ENCODE results near the gene OR1J2.

Gene OR1J2

GRCh38 chr9:122468735-122469134, 41.9 kb upstream of the OR1J2 start:
- Histone ChIP-seq H2BK15ac (ENCODE audit: low read depth, poor library complexity, severe bottlenecking) (no peak overlapping the region), H2BK12ac (ENCODE audit: low read length in 2 of 2) (no peak overlapping the region), H2AFZ (ENCODE audit: low read depth, low read length) (no peak overlapping the region), H3K23ac (ENCODE audit: low read length in 2 of 2) (no peak overlapping the region), H3K4ac (ENCODE audit: low read depth in 1 of 2, low read length in 2 of 2) (no peak overlapping the region), H3K27me3 (ENCODE audit: control insufficient read depth in 1 of 2, insufficient read depth in 1 of 2, low read length in 2 of 2) (peaks cover 0 to 39% of the 10 kb centered on the region in 2 experiments), H4K8ac (ENCODE audit: low read length) (no peak overlapping the region), H3K4me3 (ENCODE audit: insufficient read depth in 1 of 2, low read depth in 1 of 2, low read length in 2 of 2) (peak overlapping the region in 1 of 2 experiments; percentile 72), H3K4me2 (ENCODE audit: low read length, poor library complexity, severe bottlenecking) (no peak overlapping the region), H2BK5ac (ENCODE audit: low read depth, low read length, poor library complexity, severe bottlenecking) (no peak overlapping the region), H3K27ac (ENCODE audit: low read length, poor library complexity, severe bottlenecking) (no peak overlapping the region), H3K18ac (ENCODE audit: low read depth in 1 of 2, low read length in 2 of 2) (no peak overlapping the region), H3K4me1 (ENCODE audit: control insufficient read depth, insufficient read depth, low read depth, low read length) (no peaks in the 10 kb centered on the region), H3K36me3 (ENCODE audit: control insufficient read depth in 1 of 2, insufficient read depth in 2 of 2, low read depth in 1 of 2, low read length in 2 of 2) (no peaks in the 10 kb centered on the region), H3K9me3 (ENCODE audit: control insufficient read depth, low read length) (no peaks in the 10 kb centered on the region), H3K79me1 (replicated peaks; ENCODE audit: low read length, poor library complexity, severe bottlenecking) (no peaks in the 10 kb centered on the region), H4K91ac (ENCODE audit: low read length) (no peak overlapping the region), H2AK5ac (ENCODE audit: low read length, severe bottlenecking) (no peak overlapping the region), H3K9ac (ENCODE audit: low read length) (peak overlapping the region; percentile 74), H3K14ac (ENCODE audit: low read length in 2 of 2) (no peak overlapping the region), H2BK120ac (ENCODE audit: low read depth, low read length) (no peak overlapping the region)
- 58% methylated on average over 4 of the region's 4 CpGs for WGBS
- peak; percentile 43 for DNase-seq

- Histone ChIP-seq H4K91ac (ENCODE audit: low read length) (no peak overlapping the region), H4K8ac (ENCODE audit: low read length) (no peak overlapping the region), H2AFZ (ENCODE audit: low read depth, low read length) (no peak overlapping the region), H3K4me2 (ENCODE audit: low read length, poor library complexity, severe bottlenecking) (no peak overlapping the region), H3K23ac (ENCODE audit: low read length in 2 of 2) (no peak overlapping the region), H3K4ac (ENCODE audit: low read depth in 1 of 2, low read length in 2 of 2) (no peak overlapping the region), H3K27me3 (ENCODE audit: control insufficient read depth in 1 of 2, insufficient read depth in 1 of 2, low read length in 2 of 2) (peaks cover 0 to 31% of the 10 kb centered on the region in 2 experiments), H3K27ac (ENCODE audit: low read length, poor library complexity, severe bottlenecking) (no peak overlapping the region), H3K14ac (ENCODE audit: low read length in 2 of 2) (no peak overlapping the region), H2BK12ac (ENCODE audit: low read length in 2 of 2) (no peak overlapping the region), H2AK5ac (ENCODE audit: low read length, severe bottlenecking) (no peak overlapping the region), H3K9ac (ENCODE audit: low read length) (no peak overlapping the region), H3K18ac (ENCODE audit: low read depth in 1 of 2, low read length in 2 of 2) (no peak overlapping the region), H2BK5ac (ENCODE audit: low read depth, low read length, poor library complexity, severe bottlenecking) (no peak overlapping the region), H3K36me3 (ENCODE audit: control insufficient read depth in 1 of 2, insufficient read depth in 2 of 2, low read depth in 1 of 2, low read length in 2 of 2) (no peaks in the 10 kb centered on the region), H3K4me1 (ENCODE audit: control insufficient read depth, insufficient read depth, low read depth, low read length) (no peaks in the 10 kb centered on the region), H3K79me1 (replicated peaks; ENCODE audit: low read length, poor library complexity, severe bottlenecking) (no peaks in the 10 kb centered on the region), H3K4me3 (ENCODE audit: insufficient read depth in 1 of 2, low read depth in 1 of 2, low read length in 2 of 2) (no peak overlapping the region), H2BK15ac (ENCODE audit: low read depth, poor library complexity, severe bottlenecking) (no peak overlapping the region), H3K9me3 (ENCODE audit: control insufficient read depth, low read length) (no peaks in the 10 kb centered on the region), H2BK120ac (ENCODE audit: low read depth, low read length) (no peak overlapping the region)
- no peak for DNase-seq
- WGBS: 63% methylated on average over 3 of the region's 3 CpGs
Observed at GRCh38 chr9:122474561-122474960, 36.0 kb upstream of the OR1J2 start.

- no peaks in the 10 kb centered on the region for H3K79me1 ChIP-seq (replicated peaks; ENCODE audit: low read length, poor library complexity, severe bottlenecking)
- H3K4me1 ChIP-seq (ENCODE audit: control insufficient read depth, insufficient read depth, low read depth, low read length): no peaks in the 10 kb centered on the region
- H4K8ac ChIP-seq (ENCODE audit: low read length): no peak overlapping the region
- no peak overlapping the region for H4K91ac ChIP-seq (ENCODE audit: low read length)
- no peak overlapping the region for H3K23ac ChIP-seq (ENCODE audit: low read length in 2 of 2)
- H2AK5ac ChIP-seq (ENCODE audit: low read length, severe bottlenecking): no peak overlapping the region
- H3K14ac ChIP-seq (ENCODE audit: low read length in 2 of 2): no peak overlapping the region
- no peak overlapping the region for H3K18ac ChIP-seq (ENCODE audit: low read depth in 1 of 2, low read length in 2 of 2)
- H2AFZ ChIP-seq (ENCODE audit: low read depth, low read length): no peak overlapping the region
- DNase-seq: no peak
- no peak overlapping the region for H3K4me3 ChIP-seq (ENCODE audit: insufficient read depth in 1 of 2, low read depth in 1 of 2, low read length in 2 of 2)
- H2BK5ac ChIP-seq (ENCODE audit: low read depth, low read length, poor library complexity, severe bottlenecking): no peak overlapping the region
- H3K4me2 ChIP-seq (ENCODE audit: low read length, poor library complexity, severe bottlenecking): no peak overlapping the region
- H2BK12ac ChIP-seq (ENCODE audit: low read length in 2 of 2): no peak overlapping the region
- no peaks in the 10 kb centered on the region for H3K9me3 ChIP-seq (ENCODE audit: control insufficient read depth, low read length)
- peak overlapping the region; percentile 48 for H3K9ac ChIP-seq (ENCODE audit: low read length)
- no peak overlapping the region for H3K27ac ChIP-seq (ENCODE audit: low read length, poor library complexity, severe bottlenecking)
- H2BK120ac ChIP-seq (ENCODE audit: low read depth, low read length): no peak overlapping the region
- no peak overlapping the region for H3K4ac ChIP-seq (ENCODE audit: low read depth in 1 of 2, low read length in 2 of 2)
- H2BK15ac ChIP-seq (ENCODE audit: low read depth, poor library complexity, severe bottlenecking): no peak overlapping the region
- 72% methylated on average over 2 of the region's 2 CpGs for WGBS
- peaks cover 0 to 28% of the 10 kb centered on the region in 2 experiments for H3K27me3 ChIP-seq (ENCODE audit: control insufficient read depth in 1 of 2, insufficient read depth in 1 of 2, low read length in 2 of 2)
- H3K36me3 ChIP-seq (ENCODE audit: control insufficient read depth in 1 of 2, insufficient read depth in 2 of 2, low read depth in 1 of 2, low read length in 2 of 2): no peaks in the 10 kb centered on the region
Observed at GRCh38 chr9:122475717-122476116, 34.9 kb upstream of the OR1J2 start.

- Histone ChIP-seq H2AK5ac (ENCODE audit: low read length, severe bottlenecking) (no peak overlapping the region), H2BK5ac (ENCODE audit: low read depth, low read length, poor library complexity, severe bottlenecking) (no peak overlapping the region), H3K9ac (ENCODE audit: low read length) (no peak overlapping the region), H3K4ac (ENCODE audit: low read depth in 1 of 2, low read length in 2 of 2) (no peak overlapping the region), H3K18ac (ENCODE audit: low read depth in 1 of 2, low read length in 2 of 2) (no peak overlapping the region), H3K4me2 (ENCODE audit: low read length, poor library complexity, severe bottlenecking) (no peak overlapping the region), H4K91ac (ENCODE audit: low read length) (no peak overlapping the region), H3K4me3 (ENCODE audit: insufficient read depth in 1 of 2, low read depth in 1 of 2, low read length in 2 of 2) (no peak overlapping the region), H3K14ac (ENCODE audit: low read length in 2 of 2) (no peak overlapping the region), H2BK15ac (ENCODE audit: low read depth, poor library complexity, severe bottlenecking) (no peak overlapping the region), H2BK12ac (ENCODE audit: low read length in 2 of 2) (no peak overlapping the region), H3K27me3 (ENCODE audit: control insufficient read depth in 1 of 2, insufficient read depth in 1 of 2, low read length in 2 of 2) (peaks cover 0 to 22% of the 10 kb centered on the region in 2 experiments), H2AFZ (ENCODE audit: low read depth, low read length) (no peak overlapping the region), H3K4me1 (ENCODE audit: control insufficient read depth, insufficient read depth, low read depth, low read length) (no peaks in the 10 kb centered on the region), H2BK120ac (ENCODE audit: low read depth, low read length) (no peak overlapping the region), H3K36me3 (ENCODE audit: control insufficient read depth in 1 of 2, insufficient read depth in 2 of 2, low read depth in 1 of 2, low read length in 2 of 2) (no peaks in the 10 kb centered on the region), H3K79me1 (replicated peaks; ENCODE audit: low read length, poor library complexity, severe bottlenecking) (no peaks in the 10 kb centered on the region), H3K23ac (ENCODE audit: low read length in 2 of 2) (no peak overlapping the region), H3K9me3 (ENCODE audit: control insufficient read depth, low read length) (no peaks in the 10 kb centered on the region), H4K8ac (ENCODE audit: low read length) (no peak overlapping the region), H3K27ac (ENCODE audit: low read length, poor library complexity, severe bottlenecking) (no peak overlapping the region)
- 77% methylated on average over 3 of the region's 3 CpGs for WGBS
- DNase-seq: no peak
Observed at GRCh38 chr9:122477346-122477745, 33.3 kb upstream of the OR1J2 start.
